ENCODE measurements around the gene TMPRSS9. TPM values are rescaled to one million over a fixed set of nuclear protein-coding genes. Genes with fewer than 3 reads are reported as not detected.

The TMPRSS9 gene
- total RNA-seq, 2 donors from 2014 or later = not detected

DNA sequence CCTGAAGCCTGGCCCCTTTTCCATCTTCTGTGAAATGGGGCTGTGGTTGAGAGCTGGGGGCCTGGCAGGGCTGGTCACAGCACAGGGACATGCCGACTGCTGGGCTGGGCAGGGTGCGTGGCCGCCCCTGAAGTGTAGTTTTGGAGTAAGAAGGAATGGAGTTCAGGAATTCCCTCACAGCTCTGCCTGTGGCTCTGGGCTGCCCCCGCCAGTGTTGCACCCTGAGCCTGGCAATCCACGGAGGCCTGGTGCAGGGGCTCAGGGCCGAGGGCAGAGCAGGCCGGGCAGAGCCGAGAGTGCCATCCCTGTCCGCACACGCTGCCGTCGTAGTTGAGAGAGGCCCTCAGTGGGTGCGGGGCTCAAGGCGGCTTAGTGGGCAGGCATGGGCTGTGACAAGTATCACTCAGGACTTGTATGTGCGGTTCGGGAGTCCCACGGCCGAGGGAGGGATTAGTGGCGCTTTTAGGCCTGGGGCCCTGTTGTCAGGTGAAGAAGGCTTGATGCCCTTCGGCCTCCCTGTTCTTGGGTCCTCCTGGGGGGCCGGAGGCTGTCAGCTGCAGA, 21.9 kb upstream of the TMPRSS9 start:
- Histone ChIP-seq H3K27ac (no peak overlapping the region), H3K4me1 (peaks cover 0 to 9% of the 10 kb centered on the region in 2 donors), H3K27me3 (no peaks in the 10 kb centered on the region), H3K4me3 (no peak overlapping the region), H3K9me3 (no peaks in the 10 kb centered on the region), H3K36me3 (peaks cover 7% of the 10 kb centered on the region)
- no peak for TF ChIP-seq CTCF (IDR thresholded peaks at IDR 0.05)
- no peak for DNase-seq (ENCODE audit: low spot score)

DNA sequence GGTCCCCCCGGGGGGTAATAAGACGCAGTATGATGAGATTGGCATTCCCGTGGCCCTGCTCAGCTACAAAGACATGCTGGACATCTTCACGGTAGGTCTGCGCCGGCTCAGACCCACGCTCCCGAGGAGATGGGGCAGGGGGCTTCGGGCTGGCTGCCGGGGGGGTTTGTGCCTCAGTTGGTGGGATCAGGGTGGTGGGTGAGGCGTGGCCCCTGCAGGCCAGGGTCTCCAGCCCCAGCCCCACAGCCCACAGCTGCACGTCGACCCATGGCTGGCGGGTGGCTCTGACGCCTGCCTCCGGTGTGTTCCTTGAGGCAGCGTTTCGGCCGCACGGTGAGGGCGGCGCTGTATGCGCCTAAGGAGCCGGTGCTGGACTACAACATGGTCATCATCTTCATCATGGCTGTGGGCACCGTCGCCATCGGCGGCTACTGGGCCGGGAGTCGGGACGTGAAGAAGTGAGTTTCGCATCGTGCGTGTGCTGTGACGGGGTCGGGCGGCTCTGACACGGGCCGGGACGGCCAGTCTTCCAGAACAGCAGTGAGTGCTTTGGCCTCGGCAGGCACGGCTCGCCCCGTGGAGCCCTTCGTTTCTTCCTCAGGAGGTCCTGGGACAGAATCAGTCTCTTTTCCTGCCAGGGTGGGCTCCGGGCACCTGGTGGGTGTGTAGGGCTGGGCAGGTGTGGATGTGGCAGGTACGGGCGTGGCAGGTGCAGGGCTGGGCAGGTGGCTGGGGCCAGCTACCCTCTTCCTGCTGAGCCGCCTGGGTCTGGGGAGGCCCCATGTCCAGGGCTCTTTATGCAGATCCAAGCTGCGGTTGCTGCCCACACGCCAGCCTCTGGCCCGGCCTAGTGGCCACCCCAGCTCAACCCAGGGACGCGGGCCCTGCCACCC, 21.1 kb upstream of the TMPRSS9 start:
- Histone ChIP-seq H3K4me1 (peaks cover 0 to under 1% of the 10 kb centered on the region in 2 donors), H3K4me3 (no peak overlapping the region), H3K27ac (no peak overlapping the region), H3K9me3 (no peaks in the 10 kb centered on the region), H3K36me3 (peaks cover 7% of the 10 kb centered on the region), H3K27me3 (no peaks in the 10 kb centered on the region)
- no peak for TF ChIP-seq CTCF (IDR thresholded peaks at IDR 0.05)
- no peak for DNase-seq (ENCODE audit: low spot score)

- H3K4me3 ChIP-seq = no peak overlapping the region
- H3K9me3 ChIP-seq = no peaks in the 10 kb centered on the region
- H3K27me3 ChIP-seq = no peaks in the 10 kb centered on the region
- peaks cover 7% of the 10 kb centered on the region for H3K36me3 ChIP-seq
- no peak for TF ChIP-seq CTCF (IDR thresholded peaks at IDR 0.05)
- DNase-seq (ENCODE audit: low spot score) = no peak
- no peak overlapping the region for H3K27ac ChIP-seq
- H3K4me1 ChIP-seq = no peaks in the 10 kb centered on the region
Observed at GRCh38 chr19:2339644-2340310, 20.3 kb upstream of the TMPRSS9 start.

GRCh38 chr19:2340496-2341243, 19.4 kb upstream of the TMPRSS9 start:
- Histone ChIP-seq H3K9me3 (no peaks in the 10 kb centered on the region), H3K36me3 (peaks cover 7% of the 10 kb centered on the region), H3K4me3 (no peak overlapping the region), H3K27ac (no peak overlapping the region), H3K4me1 (no peaks in the 10 kb centered on the region), H3K27me3 (no peaks in the 10 kb centered on the region)
- DNase-seq (ENCODE audit: low spot score) = no peak
- TF ChIP-seq CTCF (IDR thresholded peaks at IDR 0.05) = no peak

DNA sequence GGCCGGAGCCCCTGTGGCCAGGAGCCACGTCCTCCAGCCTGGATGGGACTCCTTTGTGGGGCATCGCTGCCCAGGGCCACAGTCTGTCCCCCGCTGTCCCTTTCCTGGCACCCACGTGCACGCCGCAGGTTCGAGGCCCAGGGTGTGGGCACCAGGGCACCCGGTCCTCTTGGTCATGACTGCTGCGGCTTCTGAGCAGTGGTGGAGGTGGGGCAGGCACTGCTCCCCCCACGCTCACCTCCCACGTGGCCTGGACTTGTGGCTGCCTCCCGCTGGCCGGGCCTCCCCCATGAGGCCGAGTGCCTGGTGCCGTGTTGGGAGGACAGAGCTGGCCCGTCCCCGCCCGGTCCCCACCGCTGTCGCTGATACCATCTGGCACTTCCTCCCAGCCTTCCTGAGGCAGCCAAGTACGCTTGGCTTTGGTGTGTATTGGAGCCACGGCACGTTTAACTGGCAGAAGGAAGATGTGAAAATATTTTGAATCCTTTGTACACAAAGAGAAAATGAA, 18.8 kb upstream of the TMPRSS9 start:
- H3K36me3 ChIP-seq = peaks cover 7% of the 10 kb centered on the region
- H3K4me1 ChIP-seq = no peaks in the 10 kb centered on the region
- DNase-seq (ENCODE audit: low spot score) = no peak
- H3K4me3 ChIP-seq = no peak overlapping the region
- TF ChIP-seq CTCF (IDR thresholded peaks at IDR 0.05) = no peak
- H3K27ac ChIP-seq = no peak overlapping the region
- H3K9me3 ChIP-seq = no peaks in the 10 kb centered on the region
- no peaks in the 10 kb centered on the region for H3K27me3 ChIP-seq
